IPS DF 4.7 (cell line): ENCODE data around the gene CACNA1D.

Source experiments
- DNase-seq: peaks from one replicate; pipeline ENCODE4 v3.0.0-alpha.2; 2013; ENCODE audit warnings: low spot score; ENCODE audit errors: extremely low read depth

The CACNA1D gene

GRCh38 chr3:53819163-53819868, 324.9 kb downstream of the CACNA1D start:
- DNase-seq = no peak

GRCh38 chr3:53820084-53820483, 325.7 kb downstream of the CACNA1D start:
- no peak for DNase-seq

- no peak for DNase-seq
Observed at GRCh38 chr3:53820756-53821580, 326.6 kb downstream of the CACNA1D start.

GRCh38 chr3:53821631-53822121, 327.3 kb downstream of the CACNA1D start:
- DNase-seq = no peak

- no peak for DNase-seq
Observed at GRCh38 chr3:53822331-53822741, 327.9 kb downstream of the CACNA1D start.

- DNase-seq = no peak
Observed at GRCh38 chr3:53823026-53823955, 328.9 kb downstream of the CACNA1D start.

- no peak for DNase-seq
Observed at GRCh38 chr3:53823956-53824657, 329.7 kb downstream of the CACNA1D start.

- DNase-seq = no peak
Observed at GRCh38 chr3:53824795-53825194, 330.4 kb downstream of the CACNA1D start.

- DNase-seq = no peak
Observed at GRCh38 chr3:53826048-53826447, 331.6 kb downstream of the CACNA1D start.

- DNase-seq = no peak
Observed at GRCh38 chr3:53828581-53828980, 334.2 kb downstream of the CACNA1D start.

GRCh38 chr3:53829605-53830004, 335.2 kb downstream of the CACNA1D start:
- DNase-seq = no peak

- DNase-seq = no peak
Observed at GRCh38 chr3:53830944-53831343, 336.5 kb downstream of the CACNA1D start.

- no peak for DNase-seq
Observed at GRCh38 chr3:53833053-53833645, 338.7 kb downstream of the CACNA1D start.

GRCh38 chr3:53833700-53834099, 339.3 kb downstream of the CACNA1D start:
- DNase-seq = no peak

GRCh38 chr3:53834429-53835095, 340.2 kb downstream of the CACNA1D start:
- no peak for DNase-seq

- DNase-seq = no peak
Observed at GRCh38 chr3:53835257-53835656, 340.8 kb downstream of the CACNA1D start.

GRCh38 chr3:53836084-53836872, 341.9 kb downstream of the CACNA1D start:
- no peak for DNase-seq

- no peak for DNase-seq
Observed at GRCh38 chr3:53837331-53837730, 342.9 kb downstream of the CACNA1D start.

- DNase-seq = no peak
Observed at GRCh38 chr3:53841296-53841695, 346.9 kb downstream of the CACNA1D start.
